OCI-LY7 (cell line): ENCODE measurements around the gene TDRD7. TPM values are rescaled to one million over a fixed set of nuclear protein-coding genes. Genes with fewer than 3 reads are reported as not detected.

Experiments
- BruUV-seq: library from RNA; stranded (reverse); fragments of 400-500 nt; replicated peaks from 2 replicates; lab custom pipeline; 2021; lab: Mats Ljungman, UMichigan
- CTCF ChIA-PET: fragments of 300-600 bp; sonication (Branson Sonifier 250); formaldehyde crosslinking; loops from one replicate; lab custom pipeline; 2022; ENCODE audit warnings: antibody characterized with exemption; ENCODE audit not compliant: unreplicated experiment; lab: Charles Lee
- POLR2A ChIA-PET: fragments of 300-600 bp; sonication (Branson Sonifier 250); formaldehyde crosslinking; loops from one replicate; lab custom pipeline; 2022; ENCODE audit warnings: antibody characterized with exemption; lab: Charles Lee
- DNase-seq: peaks from one replicate; pipeline ENCODE4 v3.0.0-alpha.2; 2015; ENCODE audit warnings: low spot score
- H2AFZ ChIP-seq: fragments of 200-600 bp; sonication (generic), shearing (Covaris generic); 2 replicates; pipeline ENCODE4 v1.6.1; 2014; ENCODE audit warnings: mild to moderate bottlenecking, antibody characterized with exemption, low read length, moderate library complexity
- H3K27ac ChIP-seq: fragments of 200-600 bp; sonication (generic); 2 replicates; pipeline ENCODE4 v1.5.1; 2014; ENCODE audit warnings: mixed run types, low read depth, mild to moderate bottlenecking, moderate library complexity, low read length, inconsistent platforms; ENCODE audit not compliant: poor library complexity, severe bottlenecking
- H3K36me3 ChIP-seq: fragments of 200-600 bp; sonication (generic); 2 replicates; pipeline ENCODE4 v1.6.1; 2014; ENCODE audit warnings: mild to moderate bottlenecking, antibody characterized with exemption, low read length, moderate library complexity, mixed read lengths; ENCODE audit not compliant: insufficient read depth
- H3K4me1 ChIP-seq: fragments of 200-600 bp; sonication (generic); 2 replicates; pipeline ENCODE4 v1.5.1; 2014; ENCODE audit warnings: mild to moderate bottlenecking, low read length; ENCODE audit not compliant: insufficient read depth, poor library complexity, severe bottlenecking
- H3K4me2 ChIP-seq: fragments of 200-600 bp; sonication (generic); 2 replicates; pipeline ENCODE4 v1.6.1; 2014; ENCODE audit warnings: mild to moderate bottlenecking, low read length
- H3K4me3 ChIP-seq: fragments of 200-600 bp; sonication (generic); 2 replicates; pipeline ENCODE4 v1.5.1; 2014; ENCODE audit warnings: mild to moderate bottlenecking, low read depth, low read length; ENCODE audit not compliant: poor library complexity, severe bottlenecking
- H3K79me2 ChIP-seq: fragments of 200-600 bp; sonication (generic); 2 replicates; pipeline ENCODE4 v1.6.1; 2016; ENCODE audit warnings: low read depth, mild to moderate bottlenecking, low read length, moderate library complexity, mixed read lengths; ENCODE audit not compliant: insufficient read depth
- H3K9me2 ChIP-seq: fragments of 200-600 bp; sonication (generic); 2 replicates; pipeline ENCODE4 v1.6.1; 2016; ENCODE audit warnings: mild to moderate bottlenecking, low read length, mixed read lengths; ENCODE audit not compliant: insufficient read depth
- H3K9me3 ChIP-seq: fragments of 200-600 bp; sonication (generic); 2 replicates; pipeline ENCODE4 v1.6.1; 2014; ENCODE audit warnings: mild to moderate bottlenecking, mixed run types, low read length, mixed read lengths
- H4K20me1 ChIP-seq: fragments of 200-600 bp; sonication (generic); 2 replicates; pipeline ENCODE4 v1.6.1; 2014; ENCODE audit warnings: mild to moderate bottlenecking, antibody characterized with exemption, low read length, moderate library complexity, mixed read lengths; ENCODE audit not compliant: insufficient read depth
- EZH2phosphoT487 ChIP-seq: fragments of 200-600 bp; sonication (generic); IDR thresholded peaks from 2 replicates; pipeline ENCODE4 v1.6.1; 2018; ENCODE audit warnings: low read depth, borderline replicate concordance, mild to moderate bottlenecking, mixed run types, antibody characterized with exemption, low read length, moderate library complexity, mixed read lengths
- intact Hi-C: fragments of 100-400 bp; cut with micrococcal nuclease; formaldehyde crosslinking; loops from one replicate; pipeline ENCODE4 v1.10.0; 2022; ENCODE audit not compliant: unreplicated experiment
- total RNA-seq, 2 experiments: library from RNA; depleted of rRNA in 1 of 2; stranded (reverse); fragments of >200 nt in 1 of 2; shearing (Covaris generic) in 1 of 2; gene quantifications; 2 replicates each; pipeline ENCODE4 v1.2.3, GENCODE V29; 2014 to 2022
- TF ChIP-seq, protein P1 (sequence below): fragments of 200-600 bp; sonication (generic); conservative IDR thresholded peaks from 2 replicates; pipeline ENCODE4 v1.5.1; 2014; ENCODE audit warnings: mild to moderate bottlenecking, antibody characterized with exemption, low read length, moderate library complexity, mixed read lengths

The TDRD7 gene
- total RNA-seq, 2 experiments from 2014 or later: 4.0 to 6.1 TPM

GRCh38 chr9:97529363-97530076 is 117.6 kb downstream of the TDRD7 start:
- Histone ChIP-seq H3K4me2 (no peak overlapping the region), H3K9me2 (no peaks in the 10 kb centered on the region), H3K27ac (no peak overlapping the region), H4K20me1 (no peaks in the 10 kb centered on the region), H2AFZ (no peak overlapping the region), H3K9me3 (no peaks in the 10 kb centered on the region), H3K4me3 (no peak overlapping the region), H3K79me2 (no peaks in the 10 kb centered on the region), H3K36me3 (no peaks in the 10 kb centered on the region), H3K4me1 (no peaks in the 10 kb centered on the region)
- DNase-seq: no peak
- intact Hi-C loops: no loop called here
- ChIA-PET CTCF (no interaction called here), POLR2A (no interaction called here)
- BruUV-seq: no TSS peak
- TF ChIP-seq EZH2phosphoT487: no peak
- TF ChIP-seq, protein P1, sequence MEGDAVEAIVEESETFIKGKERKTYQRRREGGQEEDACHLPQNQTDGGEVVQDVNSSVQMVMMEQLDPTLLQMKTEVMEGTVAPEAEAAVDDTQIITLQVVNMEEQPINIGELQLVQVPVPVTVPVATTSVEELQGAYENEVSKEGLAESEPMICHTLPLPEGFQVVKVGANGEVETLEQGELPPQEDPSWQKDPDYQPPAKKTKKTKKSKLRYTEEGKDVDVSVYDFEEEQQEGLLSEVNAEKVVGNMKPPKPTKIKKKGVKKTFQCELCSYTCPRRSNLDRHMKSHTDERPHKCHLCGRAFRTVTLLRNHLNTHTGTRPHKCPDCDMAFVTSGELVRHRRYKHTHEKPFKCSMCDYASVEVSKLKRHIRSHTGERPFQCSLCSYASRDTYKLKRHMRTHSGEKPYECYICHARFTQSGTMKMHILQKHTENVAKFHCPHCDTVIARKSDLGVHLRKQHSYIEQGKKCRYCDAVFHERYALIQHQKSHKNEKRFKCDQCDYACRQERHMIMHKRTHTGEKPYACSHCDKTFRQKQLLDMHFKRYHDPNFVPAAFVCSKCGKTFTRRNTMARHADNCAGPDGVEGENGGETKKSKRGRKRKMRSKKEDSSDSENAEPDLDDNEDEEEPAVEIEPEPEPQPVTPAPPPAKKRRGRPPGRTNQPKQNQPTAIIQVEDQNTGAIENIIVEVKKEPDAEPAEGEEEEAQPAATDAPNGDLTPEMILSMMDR: no peak

DNA sequence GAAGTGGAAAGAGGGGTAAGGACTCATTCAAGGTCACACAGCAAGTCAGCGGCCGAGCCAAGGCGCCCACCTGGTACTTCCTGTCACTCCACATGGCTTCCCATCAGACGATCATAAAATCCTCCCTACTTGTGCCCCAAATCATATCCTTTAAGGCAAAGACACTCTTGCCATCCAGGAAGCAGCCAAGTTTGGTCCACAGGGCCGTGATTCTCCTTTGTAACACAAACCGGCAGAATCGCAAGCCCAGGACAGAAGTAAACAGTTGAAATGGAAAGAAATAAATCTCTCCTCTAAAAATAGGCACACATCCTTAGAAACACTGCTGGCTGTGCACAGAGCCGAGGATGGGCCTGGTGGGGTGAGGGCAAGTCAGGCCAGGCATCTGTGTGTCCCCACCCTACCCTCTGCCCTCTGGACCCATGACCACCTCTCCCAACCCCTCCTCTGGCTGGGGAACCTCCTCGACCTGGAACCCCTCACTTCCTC is 120.0 kb downstream of the TDRD7 start:
- no TSS peak for BruUV-seq
- TF ChIP-seq, protein P1: no peak
- no peak for TF ChIP-seq EZH2phosphoT487
- no peaks in the 10 kb centered on the region for H3K79me2 ChIP-seq
- no peaks in the 10 kb centered on the region for H3K9me2 ChIP-seq
- no peaks in the 10 kb centered on the region for H3K36me3 ChIP-seq
- DNase-seq: no peak
- no peak overlapping the region for H3K27ac ChIP-seq
- POLR2A ChIA-PET: no interaction called here
- no peak overlapping the region for H3K4me2 ChIP-seq
- no peaks in the 10 kb centered on the region for H4K20me1 ChIP-seq
- no peaks in the 10 kb centered on the region for H3K9me3 ChIP-seq
- H2AFZ ChIP-seq: no peak overlapping the region
- H3K4me1 ChIP-seq: no peaks in the 10 kb centered on the region
- H3K4me3 ChIP-seq: no peak overlapping the region
- CTCF ChIA-PET: no interaction called here
- intact Hi-C loops: no loop called here

DNA sequence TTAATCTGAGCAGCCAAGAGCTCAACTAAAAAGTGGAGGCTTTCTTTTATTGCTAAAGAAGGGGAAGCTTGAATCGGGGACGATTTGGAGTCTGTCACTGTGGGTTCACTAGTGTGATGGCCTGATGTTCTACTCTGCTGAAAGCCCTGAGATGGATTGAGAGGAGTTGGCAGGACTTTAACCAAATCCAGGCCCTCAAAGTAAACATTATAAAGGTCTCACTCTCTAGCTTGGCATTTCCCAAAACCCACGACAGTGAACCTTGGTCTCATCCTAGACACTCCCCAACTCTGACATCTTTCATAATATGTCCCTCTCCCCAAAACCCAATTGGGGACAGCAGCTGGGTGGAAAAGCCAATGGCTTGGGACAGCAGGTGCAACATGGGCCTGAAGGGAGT is 122.3 kb downstream of the TDRD7 start:
- no TSS peak for BruUV-seq

More for the DNA sequence above, 122.3 kb downstream of the TDRD7 start:
- Histone ChIP-seq H3K4me2 (no peak overlapping the region), H3K4me3 (no peak overlapping the region), H3K9me3 (no peaks in the 10 kb centered on the region), H3K36me3 (no peaks in the 10 kb centered on the region), H3K9me2 (no peaks in the 10 kb centered on the region), H3K79me2 (no peaks in the 10 kb centered on the region), H4K20me1 (no peaks in the 10 kb centered on the region), H2AFZ (no peak overlapping the region), H3K4me1 (no peaks in the 10 kb centered on the region), H3K27ac (no peak overlapping the region)
- TF ChIP-seq EZH2phosphoT487: no peak
- TF ChIP-seq, protein P1: no peak
- intact Hi-C loops: no loop called here
- CTCF ChIA-PET: no interaction called here
- POLR2A ChIA-PET: no interaction called here
- no peak for DNase-seq
